Parathyroid adenoma (tissue), 2 donors: Measurements from ENCODE around the gene ASTL.

Experiments
- H2AFZ ChIP-seq: fragments of 300-600 bp; sonication (generic); one replicate; pipeline ENCODE4 v1.7.0; 2017; ENCODE audit warnings: antibody characterized with exemption, mild to moderate bottlenecking
- H3K27ac ChIP-seq: fragments of 300-600 bp; sonication (generic); one replicate; pipeline ENCODE4 v1.7.0; 2017
- H3K27me3 ChIP-seq: fragments of 300-600 bp; sonication (generic); one replicate; pipeline ENCODE4 v1.7.0; 2017; ENCODE audit warnings: low read length; ENCODE audit not compliant: control insufficient read depth, insufficient read depth
- H3K36me3 ChIP-seq: fragments of 300-600 bp; sonication (generic); one replicate; pipeline ENCODE4 v1.7.0; 2017; ENCODE audit warnings: low read length; ENCODE audit not compliant: control insufficient read depth, insufficient read depth
- H3K4me1 ChIP-seq: fragments of 300-600 bp; sonication (generic); one replicate; pipeline ENCODE4 v1.7.0; 2017; ENCODE audit warnings: control low read depth
- H3K4me2 ChIP-seq: fragments of 300-600 bp; sonication (generic); one replicate; pipeline ENCODE4 v1.7.0; 2017; ENCODE audit warnings: low read length
- H3K4me3 ChIP-seq: fragments of 300-600 bp; sonication (generic); one replicate; pipeline ENCODE4 v1.7.0; 2017; ENCODE audit warnings: low read depth, low read length
- H3K79me2 ChIP-seq: fragments of 300-600 bp; sonication (generic); one replicate; pipeline ENCODE4 v1.7.0; 2017; ENCODE audit warnings: control low read depth
- H3K9ac ChIP-seq: fragments of 300-600 bp; sonication (generic); one replicate; pipeline ENCODE4 v1.7.0; 2017; ENCODE audit warnings: mild to moderate bottlenecking
- H3K9me3 ChIP-seq: fragments of 300-600 bp; sonication (generic); one replicate; pipeline ENCODE4 v1.7.0; 2017; ENCODE audit warnings: low read length; ENCODE audit not compliant: control insufficient read depth
- TF ChIP-seq, protein P1 (sequence below): fragments of 300-600 bp; sonication (generic); IDR thresholded peaks from one replicate; pipeline ENCODE4 v1.7.0; 2017; ENCODE audit warnings: antibody characterized with exemption, mild to moderate bottlenecking
- donor health status: primary hyperparathyroidism.

ASTL gene

DNA sequence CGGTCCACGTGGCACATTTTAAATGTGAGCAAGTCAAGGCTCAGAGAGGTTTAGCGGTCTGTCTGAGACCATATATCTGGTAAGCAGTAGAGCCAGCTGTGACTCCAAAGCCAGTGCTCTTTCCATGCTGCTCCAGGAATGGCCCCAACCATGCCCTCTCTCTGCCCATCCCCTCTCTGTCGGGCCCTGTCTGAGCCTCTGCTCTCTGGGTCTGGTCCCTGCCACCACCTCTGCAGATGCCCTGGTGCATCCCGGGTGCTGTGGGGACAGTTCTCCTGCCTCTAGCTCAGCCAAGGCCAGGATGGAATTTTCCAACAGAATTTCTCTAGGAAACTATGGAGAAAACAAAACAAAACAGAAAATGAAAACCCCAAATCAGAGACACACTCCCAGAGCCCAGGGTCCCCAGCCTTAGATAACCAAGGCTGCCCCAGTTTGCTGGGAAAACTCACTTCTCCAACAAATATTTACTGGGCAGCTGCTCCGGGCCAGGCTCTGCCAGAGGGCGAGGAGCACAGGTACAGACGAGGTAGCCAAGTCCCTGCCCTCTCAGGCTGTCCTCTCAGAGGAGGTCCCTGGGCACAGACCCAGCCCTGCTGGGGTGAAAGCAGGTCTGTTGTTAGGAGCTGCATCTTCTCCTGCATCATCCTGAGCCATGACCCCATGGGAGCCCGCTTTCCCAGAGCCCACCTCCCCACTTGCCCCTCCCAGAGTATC lies 31.2 kb downstream of the ASTL start:
- Histone ChIP-seq H3K27ac (no peak overlapping the region), H3K79me2 (no peaks in the 10 kb centered on the region), H3K9ac (no peak overlapping the region), H3K36me3 (no peaks in the 10 kb centered on the region), H3K27me3 (no peaks in the 10 kb centered on the region), H2AFZ (no peak overlapping the region), H3K4me2 (no peak overlapping the region), H3K9me3 (no peaks in the 10 kb centered on the region), H3K4me1 (no peaks in the 10 kb centered on the region), H3K4me3 (no peak overlapping the region)
- TF ChIP-seq, protein P1, sequence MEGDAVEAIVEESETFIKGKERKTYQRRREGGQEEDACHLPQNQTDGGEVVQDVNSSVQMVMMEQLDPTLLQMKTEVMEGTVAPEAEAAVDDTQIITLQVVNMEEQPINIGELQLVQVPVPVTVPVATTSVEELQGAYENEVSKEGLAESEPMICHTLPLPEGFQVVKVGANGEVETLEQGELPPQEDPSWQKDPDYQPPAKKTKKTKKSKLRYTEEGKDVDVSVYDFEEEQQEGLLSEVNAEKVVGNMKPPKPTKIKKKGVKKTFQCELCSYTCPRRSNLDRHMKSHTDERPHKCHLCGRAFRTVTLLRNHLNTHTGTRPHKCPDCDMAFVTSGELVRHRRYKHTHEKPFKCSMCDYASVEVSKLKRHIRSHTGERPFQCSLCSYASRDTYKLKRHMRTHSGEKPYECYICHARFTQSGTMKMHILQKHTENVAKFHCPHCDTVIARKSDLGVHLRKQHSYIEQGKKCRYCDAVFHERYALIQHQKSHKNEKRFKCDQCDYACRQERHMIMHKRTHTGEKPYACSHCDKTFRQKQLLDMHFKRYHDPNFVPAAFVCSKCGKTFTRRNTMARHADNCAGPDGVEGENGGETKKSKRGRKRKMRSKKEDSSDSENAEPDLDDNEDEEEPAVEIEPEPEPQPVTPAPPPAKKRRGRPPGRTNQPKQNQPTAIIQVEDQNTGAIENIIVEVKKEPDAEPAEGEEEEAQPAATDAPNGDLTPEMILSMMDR = no peak

DNA sequence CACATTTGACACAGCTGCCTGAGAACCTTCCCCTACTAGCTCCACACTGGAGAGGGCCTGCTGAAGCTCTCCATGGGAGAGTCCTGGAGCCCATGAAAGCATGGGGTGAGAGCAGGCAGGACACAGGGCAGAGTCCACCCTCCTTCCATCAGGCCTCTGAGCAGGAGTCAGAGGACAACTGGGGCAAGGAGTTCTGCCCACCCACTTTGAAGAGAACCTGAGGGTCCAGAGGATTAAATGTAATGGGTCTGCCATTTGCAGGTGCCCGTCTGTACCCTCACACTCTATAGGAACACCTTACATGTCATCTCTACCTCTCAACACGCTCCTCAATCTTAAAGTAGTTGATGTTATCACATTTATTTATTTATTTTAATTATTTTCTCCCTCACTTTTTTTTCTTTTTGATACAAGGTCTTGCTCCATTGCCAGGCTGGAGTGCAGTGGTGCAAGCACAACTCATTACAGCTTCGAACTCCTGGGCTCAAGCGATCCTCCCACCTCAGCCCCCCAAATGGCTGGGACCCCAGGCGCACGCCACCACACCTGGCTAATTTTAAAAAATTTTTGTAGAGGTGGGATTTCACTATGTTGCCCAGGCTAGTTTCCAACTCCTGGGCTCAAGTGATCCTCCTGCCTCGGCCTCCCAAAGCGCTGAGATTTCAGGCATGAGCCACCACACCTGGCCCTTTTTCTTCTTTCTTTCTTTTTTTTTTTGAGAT lies 32.1 kb downstream of the ASTL start:
- Histone ChIP-seq H3K27ac (no peak overlapping the region), H3K9ac (no peak overlapping the region), H2AFZ (no peak overlapping the region), H3K36me3 (no peaks in the 10 kb centered on the region), H3K4me3 (no peak overlapping the region), H3K4me2 (no peak overlapping the region), H3K79me2 (no peaks in the 10 kb centered on the region), H3K27me3 (no peaks in the 10 kb centered on the region), H3K4me1 (no peaks in the 10 kb centered on the region), H3K9me3 (no peaks in the 10 kb centered on the region)
- TF ChIP-seq, protein P1 = no peak

DNA sequence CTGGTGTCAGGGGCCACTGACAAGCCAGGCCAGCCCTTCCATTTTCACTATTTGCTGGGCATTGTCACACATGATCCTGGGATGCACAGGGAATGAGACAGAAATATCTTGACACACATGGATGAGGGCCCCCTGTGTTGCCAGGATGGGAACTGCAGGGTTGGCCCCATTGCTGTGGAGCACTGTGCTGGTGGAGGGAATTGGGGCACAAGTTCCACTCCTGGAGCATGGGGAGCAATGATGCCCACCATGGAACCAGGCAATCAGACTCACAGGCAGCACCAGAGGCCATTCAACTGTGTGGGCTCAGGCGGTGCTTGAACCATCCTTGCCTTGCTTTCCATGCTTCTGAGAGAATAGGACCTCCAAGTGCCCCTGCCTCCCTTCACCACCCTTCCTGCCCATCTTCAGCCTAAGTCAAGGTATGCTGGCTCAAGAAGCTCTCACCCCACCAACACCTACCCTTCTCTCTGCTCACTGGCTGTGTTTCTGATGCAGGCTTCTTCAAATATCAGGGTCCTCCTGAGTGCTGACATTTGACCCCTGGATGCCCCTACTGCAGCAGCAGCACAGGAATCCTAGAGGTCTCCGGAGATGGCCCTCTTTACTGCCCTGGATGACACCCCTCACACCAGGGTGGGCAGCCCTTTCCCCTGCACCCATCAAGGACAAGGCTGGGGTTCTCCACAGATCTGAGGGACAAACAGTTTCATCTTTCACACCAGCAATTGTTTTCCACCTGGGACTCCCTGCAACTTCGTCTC lies 33.0 kb downstream of the ASTL start:
- H3K4me1 ChIP-seq = no peaks in the 10 kb centered on the region
- no peak overlapping the region for H3K4me2 ChIP-seq
- H3K36me3 ChIP-seq = no peaks in the 10 kb centered on the region
- no peak overlapping the region for H3K27ac ChIP-seq
- H3K79me2 ChIP-seq = no peaks in the 10 kb centered on the region
- no peak overlapping the region for H3K4me3 ChIP-seq
- no peak overlapping the region for H3K9ac ChIP-seq
- H3K27me3 ChIP-seq = no peaks in the 10 kb centered on the region
- no peaks in the 10 kb centered on the region for H3K9me3 ChIP-seq
- TF ChIP-seq, protein P1 = no peak
- no peak overlapping the region for H2AFZ ChIP-seq

DNA sequence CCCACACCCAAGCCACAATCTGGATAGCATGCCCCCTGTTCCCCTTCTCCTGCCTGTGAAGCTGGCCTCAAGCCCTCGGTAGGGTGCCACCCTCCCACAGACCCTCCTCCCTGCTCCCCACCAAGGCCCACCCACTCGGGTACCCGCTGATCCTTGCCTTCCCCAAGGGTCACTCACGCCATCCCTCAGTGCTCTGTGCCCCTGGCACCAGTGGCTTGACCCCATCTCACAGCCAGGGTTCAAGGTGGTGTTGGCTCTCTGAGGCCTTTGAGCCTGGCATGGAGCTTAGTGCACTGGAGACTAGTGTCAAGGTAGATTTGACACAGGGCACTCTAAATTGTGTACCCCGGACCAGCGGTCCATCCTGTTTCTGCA lies 33.8 kb downstream of the ASTL start:
- Histone ChIP-seq H3K36me3 (no peaks in the 10 kb centered on the region), H3K9me3 (no peaks in the 10 kb centered on the region), H3K4me3 (no peak overlapping the region), H3K4me1 (no peaks in the 10 kb centered on the region), H3K4me2 (no peak overlapping the region), H3K27ac (no peak overlapping the region), H3K9ac (no peak overlapping the region), H2AFZ (no peak overlapping the region), H3K27me3 (no peaks in the 10 kb centered on the region), H3K79me2 (no peaks in the 10 kb centered on the region)
- TF ChIP-seq, protein P1 = no peak
